Spleen (tissue), 7 donors: Measurements from ENCODE around the gene SEPTIN5.

Source experiments
- POLR2A ChIP-seq, 3 donors: fragments of 450-650 bp; IDR thresholded peaks; one replicate each; pipeline ENCODE4 v1.5.1; 2017; ENCODE audit warnings: antibody characterized with exemption in 3 of 3, mild to moderate bottlenecking in 1 of 3
- POLR2AphosphoS5 ChIP-seq, 3 donors: sonication (generic); formaldehyde crosslinking; IDR thresholded peaks; one replicate each; pipeline ENCODE4 v1.5.1; 2017; ENCODE audit warnings: antibody characterized with exemption in 3 of 3
- TF ChIP-seq, protein P1 (sequence below), 11 experiments: fragments of 200-600 bp in 7 of 11; fragments of 450-650 bp in 4 of 11; sonication (generic) in 4 of 11; IDR thresholded peaks in 8 of 11; conservative IDR thresholded peaks in 3 of 11; 1 replicate in 7 of 11; 2 replicates in 4 of 11; pipeline versions ENCODE4 v1.4.0 to v1.8.0; 2016 to 2021; ENCODE audit warnings: antibody characterized with exemption in 11 of 11, inconsistent platforms in 4 of 11, mild to moderate bottlenecking in 1 of 11
- donor health status: DM: no; HTN: no; CAD: no; lungs with moderate emphysema.
- donor health status: DM: no; HTN: no; CAD: no.
- donor health status: DM: no; HTN: no; CAD: no.

DNA sequence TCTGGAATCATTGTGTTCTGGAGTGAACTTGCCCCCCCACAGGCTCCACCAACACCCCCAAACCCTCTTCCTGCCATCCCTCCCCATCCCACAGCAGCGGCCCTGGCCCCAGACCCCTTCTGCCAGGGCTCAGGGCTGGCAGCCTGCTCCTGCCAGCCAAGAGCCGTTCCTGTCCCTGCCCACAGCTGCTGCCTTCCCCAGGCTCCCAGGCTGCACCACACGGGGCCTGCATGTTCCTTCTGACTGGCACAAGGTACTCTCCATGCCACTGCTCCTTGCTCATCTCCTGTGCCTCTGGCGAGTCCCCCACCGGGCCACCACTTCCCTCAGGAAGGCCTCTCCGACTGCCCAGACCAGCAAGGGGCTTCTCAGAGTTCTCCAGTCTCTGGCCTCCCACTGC lies 14.0 kb downstream of the SEPTIN5 start:
- TF ChIP-seq POLR2AphosphoS5 (IDR thresholded peaks at IDR 0.05), result no peak
- no peak for TF ChIP-seq POLR2A (IDR thresholded peaks at IDR 0.05)
- TF ChIP-seq, protein P1, sequence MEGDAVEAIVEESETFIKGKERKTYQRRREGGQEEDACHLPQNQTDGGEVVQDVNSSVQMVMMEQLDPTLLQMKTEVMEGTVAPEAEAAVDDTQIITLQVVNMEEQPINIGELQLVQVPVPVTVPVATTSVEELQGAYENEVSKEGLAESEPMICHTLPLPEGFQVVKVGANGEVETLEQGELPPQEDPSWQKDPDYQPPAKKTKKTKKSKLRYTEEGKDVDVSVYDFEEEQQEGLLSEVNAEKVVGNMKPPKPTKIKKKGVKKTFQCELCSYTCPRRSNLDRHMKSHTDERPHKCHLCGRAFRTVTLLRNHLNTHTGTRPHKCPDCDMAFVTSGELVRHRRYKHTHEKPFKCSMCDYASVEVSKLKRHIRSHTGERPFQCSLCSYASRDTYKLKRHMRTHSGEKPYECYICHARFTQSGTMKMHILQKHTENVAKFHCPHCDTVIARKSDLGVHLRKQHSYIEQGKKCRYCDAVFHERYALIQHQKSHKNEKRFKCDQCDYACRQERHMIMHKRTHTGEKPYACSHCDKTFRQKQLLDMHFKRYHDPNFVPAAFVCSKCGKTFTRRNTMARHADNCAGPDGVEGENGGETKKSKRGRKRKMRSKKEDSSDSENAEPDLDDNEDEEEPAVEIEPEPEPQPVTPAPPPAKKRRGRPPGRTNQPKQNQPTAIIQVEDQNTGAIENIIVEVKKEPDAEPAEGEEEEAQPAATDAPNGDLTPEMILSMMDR (IDR thresholded peaks at IDR 0.05 in 8 of 11, conservative IDR thresholded peaks at IDR 0.05 in 3 of 11), result no peak
